NCI-H187 treated with DMSO at 0.1 percent for 48 hours (cell line): ENCODE measurements around the gene FIGLA.

Experiments used
- DNase-seq: peaks from one replicate; lab custom pipeline; 2025; lab: John Stamatoyannopoulos, UW

FIGLA gene

DNA sequence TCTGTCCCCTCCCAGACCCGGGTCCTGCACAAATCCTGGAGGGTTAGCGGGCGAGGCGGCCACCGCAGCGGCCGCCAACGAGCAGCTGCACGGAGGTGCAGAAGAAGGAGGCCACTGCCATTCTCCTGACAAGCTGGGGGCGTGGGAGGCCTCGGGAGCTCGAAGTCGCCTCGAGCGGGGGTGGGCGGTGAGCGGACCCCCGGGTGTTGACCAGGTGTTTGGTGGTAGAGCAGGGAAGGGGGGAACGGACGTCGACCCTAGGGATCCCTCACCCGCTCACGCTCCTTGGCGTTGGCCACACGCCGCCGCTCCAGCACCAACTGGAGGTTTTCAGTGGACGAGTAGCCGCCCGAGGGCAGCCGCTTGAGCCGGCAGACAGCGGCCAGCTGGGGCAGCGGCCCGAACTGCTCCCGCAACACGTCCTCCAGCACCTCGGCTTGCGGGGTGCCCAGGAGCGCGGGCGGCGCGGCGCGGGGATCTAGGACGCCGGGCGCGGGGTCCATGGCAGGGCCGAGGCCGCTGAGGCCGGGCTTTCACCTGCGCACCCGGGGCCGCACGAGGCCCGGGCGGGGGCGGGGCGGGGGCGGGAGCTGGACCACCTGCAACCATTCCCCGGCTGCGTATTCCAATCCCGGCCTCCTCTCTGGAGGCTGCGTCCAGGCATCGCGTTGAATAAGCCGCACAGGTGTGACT is at the start of gene FIGLA:
FIGLA (minus strand) TSS at position 508 of the 693 bp plus-strand sequence; CDS start at position 503, 5 bp downstream.
- DNase-seq, result no peak

DNA sequence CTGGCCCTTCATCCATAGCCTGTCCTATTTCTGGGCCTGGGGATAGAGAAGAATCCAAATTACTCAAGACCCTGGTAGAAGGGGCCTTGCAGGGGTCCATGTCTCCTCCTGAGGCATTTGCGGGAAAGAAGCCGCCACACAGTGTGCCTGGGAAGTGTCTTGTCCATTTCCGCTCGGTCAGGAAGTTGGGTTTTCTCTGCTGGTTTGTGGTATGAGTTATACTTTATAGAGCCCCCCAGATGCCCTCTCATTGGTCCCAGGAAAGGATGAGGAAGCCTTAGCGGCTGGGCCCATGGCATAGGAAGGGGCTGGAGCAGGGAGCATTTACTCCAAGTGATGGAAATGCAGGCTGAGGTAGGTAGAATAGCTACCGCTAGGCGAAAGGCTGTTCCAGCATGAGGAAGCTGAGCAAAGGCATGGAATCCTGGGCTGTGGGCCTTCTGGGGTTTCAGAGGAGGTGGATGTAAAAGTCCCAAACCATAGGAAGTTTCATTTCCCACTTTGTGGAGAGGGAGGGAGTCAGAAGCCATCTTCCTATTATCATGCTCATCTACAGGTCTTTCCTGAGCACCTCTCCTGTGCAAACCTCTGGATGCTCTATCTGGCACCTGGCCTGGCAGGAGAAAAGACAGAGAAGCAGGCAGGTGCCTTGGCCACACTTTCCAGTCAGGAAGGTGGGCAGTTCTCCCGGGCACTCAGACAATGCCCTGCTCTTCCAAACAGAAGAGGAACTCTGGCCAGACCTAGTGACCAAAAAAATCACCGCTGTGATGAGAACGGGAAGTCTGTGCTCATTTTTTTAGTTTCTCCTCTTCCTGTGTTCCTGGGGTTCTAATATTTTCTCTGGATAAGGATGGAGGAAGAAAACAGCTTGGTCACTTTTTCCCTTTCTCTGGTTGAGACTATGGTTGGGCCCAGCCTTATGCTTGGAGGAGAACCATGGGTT is 47.8 kb upstream of the FIGLA start:
- DNase-seq, result no peak

DNA sequence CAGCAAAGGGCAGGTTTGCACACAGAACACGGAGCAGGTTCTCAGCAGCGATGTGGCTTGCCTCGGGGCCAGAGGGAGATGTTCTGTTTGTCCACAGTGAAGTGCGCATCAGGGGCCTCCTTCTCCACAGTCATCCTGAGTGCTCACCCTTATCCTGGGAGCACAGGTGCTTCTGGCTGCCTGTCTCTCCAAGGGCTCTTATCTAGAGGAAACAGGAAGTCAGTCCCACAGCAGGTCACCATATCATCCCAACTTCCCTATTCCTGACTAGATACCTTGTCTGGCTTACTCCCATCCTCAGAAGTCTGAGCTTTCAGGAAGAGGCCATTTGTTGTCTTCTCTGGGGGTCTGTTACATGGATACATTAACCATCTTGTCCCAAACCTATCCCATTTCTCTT is 45.2 kb upstream of the FIGLA start, which contains the start of gene CD207:
CD207 (minus strand) TSS at position 174 of the 400 bp plus-strand sequence; CDS start at position 134, 40 bp downstream.
- no peak for DNase-seq

DNA sequence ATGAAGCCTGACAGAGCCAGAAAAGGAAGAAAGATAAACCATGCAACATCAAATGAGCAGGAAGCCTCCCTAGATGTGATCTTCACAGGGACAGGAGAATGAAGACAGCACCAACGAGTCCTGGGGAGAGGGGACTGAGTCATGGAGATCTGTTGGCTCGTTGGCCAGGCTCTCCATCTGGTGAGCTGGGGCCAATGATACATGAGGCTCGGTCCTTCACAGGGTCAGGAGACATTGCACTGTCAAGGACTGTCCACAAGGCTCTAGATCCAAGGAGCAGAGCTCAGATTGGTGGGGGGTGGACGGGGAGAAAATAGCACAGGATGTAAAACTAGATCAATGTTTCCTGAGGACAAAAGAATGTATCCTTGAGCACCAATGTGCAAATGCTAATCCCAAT is 44.4 kb upstream of the FIGLA start:
- DNase-seq, result no peak

DNA sequence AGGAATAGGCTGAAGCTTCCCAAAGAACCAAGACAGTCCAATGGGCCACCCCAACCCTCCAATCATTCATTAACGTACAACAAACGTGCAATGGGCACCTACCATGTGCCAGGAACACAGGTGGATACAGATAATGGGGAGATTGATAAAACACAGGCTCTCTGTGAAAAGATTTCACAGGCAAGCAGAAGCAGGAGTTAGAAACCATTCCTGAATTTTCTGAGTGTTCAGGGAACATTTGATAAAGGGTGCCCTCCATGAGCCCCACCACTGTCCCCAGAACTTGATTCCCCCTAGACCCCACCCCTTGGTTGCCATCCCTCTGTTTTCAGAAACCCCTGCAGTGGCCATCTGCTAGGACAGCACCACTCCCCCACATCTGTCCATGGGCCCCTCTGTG is 43.7 kb upstream of the FIGLA start:
- DNase-seq, result no peak

DNA sequence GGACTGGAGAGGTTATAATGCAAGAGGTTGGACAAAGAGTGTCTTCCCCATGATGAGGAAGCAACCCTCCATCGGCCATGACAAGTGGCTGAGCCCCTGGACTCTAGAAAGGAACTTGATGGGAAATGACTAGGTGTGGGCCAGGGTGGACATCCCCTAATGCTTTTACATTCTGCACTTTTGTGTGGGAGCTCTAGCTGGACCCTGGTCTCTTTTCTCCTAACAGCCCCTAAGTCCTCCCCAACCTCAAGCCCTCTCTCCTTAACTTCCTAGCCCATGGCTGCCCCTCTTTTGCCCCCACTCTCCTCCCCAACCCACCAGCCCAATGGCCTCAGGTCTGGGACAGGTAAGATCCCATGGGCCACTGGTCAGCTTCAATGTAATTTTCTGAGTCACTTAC is 42.8 kb upstream of the FIGLA start:
- DNase-seq, result no peak

GRCh38 chr2:70832386-70832785 is 41.9 kb upstream of the FIGLA start:
- DNase-seq, result no peak

GRCh38 chr2:70831861-70832260 is 41.4 kb upstream of the FIGLA start:
- no peak for DNase-seq

DNA sequence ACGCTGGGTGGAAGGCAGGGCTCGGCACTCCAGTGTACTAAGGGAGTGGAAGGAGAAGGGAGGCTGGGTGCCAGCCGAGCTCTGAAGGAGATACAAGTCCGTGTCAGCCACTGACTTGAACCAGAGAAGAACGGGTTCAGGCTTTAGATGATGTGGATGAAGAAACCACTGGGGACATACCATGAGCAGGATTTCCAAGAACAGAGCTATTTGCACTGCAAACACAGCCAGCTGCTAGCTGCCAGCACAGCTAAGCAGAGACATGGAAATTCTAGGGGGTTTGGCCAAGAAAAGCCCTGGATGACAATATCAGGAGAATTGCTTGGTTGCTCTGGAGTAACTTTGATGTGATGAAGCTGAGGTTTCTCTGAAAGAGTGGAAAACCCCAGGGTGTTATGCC is 39.9 kb upstream of the FIGLA start:
- DNase-seq, result no peak

DNA sequence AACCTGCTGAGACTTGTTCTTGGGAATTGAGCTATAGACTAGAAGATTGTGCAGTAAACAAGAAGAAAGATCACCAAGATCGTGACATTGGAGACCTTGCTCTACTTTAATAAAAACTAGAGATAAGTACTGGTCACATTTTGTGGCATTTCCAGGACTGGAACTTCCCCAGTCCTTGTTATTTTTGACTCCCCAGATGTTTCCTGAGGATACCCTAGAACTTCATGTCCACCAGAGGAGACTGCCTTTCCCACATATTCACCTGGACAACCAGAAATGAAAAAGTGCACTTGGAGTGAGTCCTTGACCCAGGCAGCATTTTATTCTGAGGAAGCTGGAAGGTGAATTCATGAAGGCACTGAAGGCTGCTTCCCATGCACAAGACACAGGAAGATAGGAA is 39.5 kb upstream of the FIGLA start:
- DNase-seq, result no peak

GRCh38 chr2:70828914-70829824 is 38.7 kb upstream of the FIGLA start:
- DNase-seq, result no peak

DNA sequence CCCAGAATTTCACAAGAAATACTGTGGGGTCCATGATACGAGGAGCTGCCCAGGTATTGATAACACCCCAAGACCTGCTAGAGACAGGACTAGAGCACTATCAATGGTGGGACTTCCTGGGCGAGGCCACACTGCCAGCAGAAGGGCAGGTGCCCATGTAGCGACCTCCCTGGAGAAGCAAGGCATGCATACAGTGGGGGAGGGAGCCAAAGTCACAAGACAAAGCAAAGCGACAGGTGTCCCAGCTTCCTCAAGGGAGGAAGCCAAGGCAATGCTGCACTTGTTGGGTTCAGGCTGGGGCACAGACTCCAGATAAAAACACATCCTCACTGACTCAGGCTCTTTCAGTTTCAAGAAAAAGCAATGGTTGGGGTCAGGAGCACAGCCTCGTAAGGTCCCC is 37.7 kb upstream of the FIGLA start:
- DNase-seq, result no peak

DNA sequence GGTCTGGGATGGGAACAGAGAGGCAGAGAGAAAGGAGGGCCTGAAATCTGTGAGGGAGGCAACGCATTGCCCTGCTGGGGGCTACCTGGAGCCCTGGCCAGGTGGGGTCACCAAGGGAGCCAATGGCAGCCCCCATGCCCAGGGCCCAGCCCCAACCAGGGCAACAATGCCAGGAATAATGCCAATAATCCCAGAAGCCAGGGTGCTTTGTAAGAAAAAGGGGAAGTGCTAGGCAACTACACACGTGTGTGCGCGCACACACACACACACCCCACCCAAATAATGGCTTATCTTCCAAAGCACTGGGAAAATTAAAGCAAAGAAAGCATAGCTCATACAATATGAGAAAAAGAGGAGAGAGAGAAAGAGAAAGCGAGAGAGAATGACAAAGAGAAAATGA is 36.9 kb upstream of the FIGLA start:
- no peak for DNase-seq

- no peak for DNase-seq
Observed at GRCh38 chr2:70826696-70827350, 36.4 kb upstream of the FIGLA start.

DNA sequence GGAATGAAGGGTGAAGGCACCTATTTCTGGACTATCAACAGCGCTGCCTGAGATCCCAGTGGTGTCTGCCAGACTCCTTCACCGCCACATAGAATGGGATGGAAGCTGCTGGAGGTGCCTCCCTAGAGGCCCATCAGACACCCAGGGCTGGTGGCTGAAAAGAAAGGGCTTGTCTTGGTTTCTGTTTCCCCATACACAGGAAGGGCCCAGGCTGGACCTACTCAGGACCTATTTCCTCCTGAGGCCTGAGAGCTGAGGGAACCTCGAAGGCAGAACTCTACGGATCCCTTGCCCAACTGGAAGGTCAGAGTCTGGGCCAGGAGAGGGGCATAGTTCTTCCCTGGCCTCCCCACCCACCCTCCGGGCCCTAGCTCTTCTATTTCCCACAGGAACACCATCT is 32.8 kb upstream of the FIGLA start:
- no peak for DNase-seq

- DNase-seq, result no peak
Observed at GRCh38 chr2:70822843-70823242, 32.4 kb upstream of the FIGLA start.

GRCh38 chr2:70820499-70820898 is 30.1 kb upstream of the FIGLA start, which contains the start of gene CLEC4F:
Gene CLEC4F, minus strand, starts transcription at chr2:70820599. Its CDS starts 76 bp downstream, at chr2:70820523.
- no peak for DNase-seq

- no peak for DNase-seq
Observed at GRCh38 chr2:70817284-70817954, 27.0 kb upstream of the FIGLA start.

- DNase-seq, result no peak
Observed at GRCh38 chr2:70816726-70817125, 26.3 kb upstream of the FIGLA start.

- DNase-seq, result no peak
Observed at GRCh38 chr2:70808983-70809958, 18.8 kb upstream of the FIGLA start.
